Upper lobe of left lung (tissue), 6 donors: ENCODE results near the gene STING1. TPM values are rescaled to one million over a fixed set of nuclear protein-coding genes. Genes with fewer than 3 reads are reported as not detected.

Experiments used
- ATAC-seq, 2 donors: fragments of 200-7000 bp; cut with Tn5 transposase; one replicate each; pipeline ENCODE4 v1.9.1; 2022; ENCODE audit warnings: mild to moderate bottlenecking in 2 of 2, moderate library complexity in 2 of 2; ENCODE audit not compliant: low FRiP score in 2 of 2
- DNase-seq, 2 donors: peaks; one replicate each; pipeline ENCODE4 v3.0.0-alpha.2; 2019 to 2020
- H3K27ac ChIP-seq, 4 donors: fragments of 200-600 bp; sonication (generic); one replicate each; pipeline ENCODE4 v1.5.1; 2016 to 2019
- H3K27me3 ChIP-seq, 4 donors: fragments of 200-600 bp; sonication (generic); one replicate each; pipeline ENCODE4 v1.5.1; 2017 to 2019
- H3K36me3 ChIP-seq, 4 donors: fragments of 200-600 bp; sonication (generic); one replicate each; pipeline ENCODE4 v1.5.1; 2016 to 2019
- H3K4me1 ChIP-seq, 4 donors: fragments of 200-600 bp; sonication (generic); one replicate each; pipeline ENCODE4 v1.5.1; 2018 to 2019
- H3K4me3 ChIP-seq, 4 donors: fragments of 200-600 bp; sonication (generic); one replicate each; pipeline ENCODE4 v1.5.1; 2017 to 2019; ENCODE audit warnings: mild to moderate bottlenecking in 2 of 4, moderate library complexity in 1 of 4
- H3K9me3 ChIP-seq, 4 donors: fragments of 200-600 bp; sonication (generic); one replicate each; pipeline ENCODE4 v1.5.1; 2018 to 2019
- CTCF ChIP-seq, 6 experiments: fragments of 450-650 bp in 4 of 6; fragments of 200-600 bp in 2 of 6; sonication (generic) in 2 of 6; IDR thresholded peaks; one replicate each; pipeline ENCODE4 v1.5.1; 2016 to 2019; ENCODE audit warnings: antibody characterized with exemption in 6 of 6
- EP300 ChIP-seq, 4 donors: sonication (generic); formaldehyde crosslinking; IDR thresholded peaks; one replicate each; pipeline ENCODE4 v1.5.1; 2017; ENCODE audit warnings: antibody characterized with exemption in 4 of 4, control low read depth in 2 of 4
- POLR2A ChIP-seq, 4 donors: fragments of 450-650 bp; IDR thresholded peaks; one replicate each; pipeline ENCODE4 v1.5.1; 2016 to 2017; ENCODE audit warnings: antibody characterized with exemption in 4 of 4, mild to moderate bottlenecking in 2 of 4
- POLR2AphosphoS5 ChIP-seq, 2 donors: sonication (generic); formaldehyde crosslinking; IDR thresholded peaks; one replicate each; pipeline ENCODE4 v1.5.1; 2017; ENCODE audit warnings: antibody characterized with exemption in 2 of 2
- WGBS, 2 donors: methylation state at CpG; one replicate each; pipeline ENCODE4 v1.1.5; 2017 to 2018; 5-methylcytosine and 5-hydroxymethylcytosine counted together
- total RNA-seq, 6 donors: library from RNA; depleted of rRNA in 4 of 6; stranded (reverse); fragments of >200 nt in 4 of 6; gene quantifications; one replicate each; pipeline versions ENCODE4 v1.1.0 to v1.2.1, GENCODE V29; 2016 to 2021
- donor health status: DM: no; HTN: no; CAD: no; lungs with moderate emphysema.
- donor health status: DM: no; HTN: yes; CAD: no; lungs with severe emphysema.

The STING1 gene
- total RNA-seq, 6 donors from 2014 or later = 70.3 to 141 (median 107) TPM

DNA sequence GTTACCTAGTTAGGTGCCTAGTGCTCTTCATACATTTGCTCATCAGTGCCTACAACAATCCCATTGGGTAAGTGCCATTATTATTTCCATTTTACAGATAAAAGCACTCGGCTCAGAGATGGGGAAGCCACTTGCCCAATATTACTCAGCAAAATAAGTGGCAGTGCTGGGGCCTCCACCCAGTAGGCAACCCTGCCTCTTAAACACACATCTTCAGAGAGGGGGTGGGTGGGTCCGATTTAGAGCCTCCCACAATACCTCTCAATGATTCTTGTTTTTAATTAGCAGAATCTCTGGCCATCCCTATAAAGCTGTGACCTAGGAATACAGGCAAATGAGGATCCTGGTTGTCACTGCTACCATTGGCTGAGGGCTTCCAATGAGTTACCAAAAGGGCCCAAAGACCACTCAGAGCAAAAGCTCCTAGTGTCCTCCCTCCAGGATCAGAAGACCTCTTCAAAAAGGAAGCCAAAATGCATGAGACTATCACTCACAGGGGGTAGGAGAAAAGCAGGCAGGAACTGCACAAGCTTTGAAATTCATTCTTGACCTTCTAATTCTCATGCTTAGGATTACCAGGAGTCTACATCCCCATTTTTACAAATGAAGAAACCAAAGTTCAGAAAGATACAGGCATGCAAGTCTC, 42.5 kb upstream of the STING1 start:
- H3K9me3 ChIP-seq = no peaks in the 10 kb centered on the region
- H3K4me1 ChIP-seq = no peaks in the 10 kb centered on the region
- no peak overlapping the region for H3K4me3 ChIP-seq
- WGBS, 2 donors = 53 to 69% methylated on average over 2 of the region's 2 CpGs
- H3K36me3 ChIP-seq = no peaks in the 10 kb centered on the region
- no peak for DNase-seq
- no peaks in the 10 kb centered on the region for H3K27me3 ChIP-seq
- H3K27ac ChIP-seq = no peak overlapping the region
- no peak for ATAC-seq
- no peak for TF ChIP-seq POLR2A (IDR thresholded peaks at IDR 0.05)
- no peak for TF ChIP-seq CTCF (IDR thresholded peaks at IDR 0.05)
- TF ChIP-seq EP300 (IDR thresholded peaks at IDR 0.05) = no peak
- no peak for TF ChIP-seq POLR2AphosphoS5 (IDR thresholded peaks at IDR 0.05)

DNA sequence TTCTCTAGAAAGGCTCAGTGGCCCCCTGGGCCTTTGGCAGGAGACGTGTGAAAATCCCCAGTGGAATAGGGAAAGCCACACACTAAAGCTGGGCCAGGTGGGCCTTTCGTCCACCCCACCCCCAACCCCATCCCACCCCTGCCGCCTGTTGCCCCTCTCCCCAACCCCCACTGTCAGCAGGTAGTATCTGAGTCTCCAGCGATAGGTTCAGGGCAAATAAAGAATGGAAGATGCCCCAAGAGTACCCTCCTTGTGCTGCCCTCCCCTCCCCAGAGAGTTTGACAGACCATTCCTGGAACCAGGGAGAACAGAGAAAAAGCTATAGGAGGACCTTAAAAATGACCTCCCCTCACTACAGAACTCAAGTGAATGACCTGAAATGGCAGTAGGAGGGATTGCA, 41.9 kb upstream of the STING1 start:
- Histone ChIP-seq H3K4me3 (no peak overlapping the region), H3K27ac (no peak overlapping the region), H3K36me3 (no peaks in the 10 kb centered on the region), H3K9me3 (no peaks in the 10 kb centered on the region), H3K27me3 (no peaks in the 10 kb centered on the region), H3K4me1 (no peaks in the 10 kb centered on the region)
- TF ChIP-seq POLR2A (IDR thresholded peaks at IDR 0.05) (no peak), CTCF (IDR thresholded peaks at IDR 0.05) (no peak), POLR2AphosphoS5 (IDR thresholded peaks at IDR 0.05) (no peak)
- ATAC-seq (no peak), DNase-seq (no peak)
- 96 to 97% methylated on average over 3 to 4 of the region's 4 CpGs for WGBS, 2 donors

GRCh38 chr5:139523635-139524445, 41.3 kb upstream of the STING1 start:
- no peaks in the 10 kb centered on the region for H3K4me1 ChIP-seq
- no peaks in the 10 kb centered on the region for H3K27me3 ChIP-seq
- ATAC-seq = no peak
- no peak for TF ChIP-seq POLR2A (IDR thresholded peaks at IDR 0.05)
- TF ChIP-seq CTCF (IDR thresholded peaks at IDR 0.05) = no peak
- TF ChIP-seq EP300 (IDR thresholded peaks at IDR 0.05) = no peak
- TF ChIP-seq POLR2AphosphoS5 (IDR thresholded peaks at IDR 0.05) = no peak
- H3K9me3 ChIP-seq = no peaks in the 10 kb centered on the region
- 82 to 83% methylated on average over 8 to 10 of the region's 10 CpGs for WGBS, 2 donors
- DNase-seq = no peak
- no peak overlapping the region for H3K27ac ChIP-seq
- no peaks in the 10 kb centered on the region for H3K36me3 ChIP-seq
- no peak overlapping the region for H3K4me3 ChIP-seq

DNA sequence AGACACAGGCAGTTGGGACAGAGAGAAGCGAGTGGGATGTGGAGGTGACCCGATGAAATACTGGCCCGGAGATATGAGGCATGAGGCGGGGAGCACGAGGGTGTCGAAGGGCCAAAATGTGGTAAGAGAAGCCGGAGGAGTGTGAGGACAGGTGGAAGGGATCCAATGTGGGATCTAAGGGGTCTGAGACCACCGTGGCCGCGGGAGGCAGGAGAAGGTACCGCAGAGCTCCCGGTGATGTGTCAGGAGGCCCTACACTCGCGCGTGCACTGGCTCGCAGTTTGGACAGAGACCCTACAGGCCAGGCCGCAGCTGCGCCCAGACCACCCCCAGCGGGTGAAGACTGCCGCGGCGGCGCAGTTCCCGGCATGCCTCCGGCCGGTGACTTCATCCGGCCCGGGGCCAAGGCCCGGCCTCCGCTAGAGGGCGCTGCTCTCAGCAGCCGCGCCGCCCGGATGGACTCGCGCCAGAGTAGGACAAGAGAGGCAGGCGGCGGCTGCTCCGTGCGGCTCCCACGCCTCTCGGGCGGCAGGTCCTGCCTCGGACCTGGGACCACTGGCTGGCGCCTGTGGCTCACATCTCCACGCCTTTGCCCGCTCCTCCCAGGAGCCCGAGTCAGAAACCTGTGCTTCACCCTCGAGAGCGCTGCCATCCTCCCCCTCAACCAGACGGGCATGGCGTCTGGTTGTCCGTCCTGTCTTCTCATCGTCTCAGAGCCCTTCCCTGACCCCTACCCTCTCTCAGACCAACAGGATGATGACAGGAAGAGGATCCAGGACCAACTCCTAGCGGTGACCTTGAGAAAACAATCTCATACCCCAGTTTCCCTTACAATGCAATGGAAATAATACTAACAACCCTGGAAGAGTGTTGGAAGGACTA, 35.4 kb upstream of the STING1 start:
- Histone ChIP-seq H3K27me3 (no peaks in the 10 kb centered on the region), H3K4me1 (peaks cover 3 to 9% (median 5%) of the 10 kb centered on the region in 4 donors), H3K36me3 (no peaks in the 10 kb centered on the region), H3K27ac (peak overlapping the region; percentile 69 to 95 (median 88)), H3K9me3 (no peaks in the 10 kb centered on the region), H3K4me3 (peak overlapping the region; percentile 45 to 59 (median 50))
- DNase-seq (peak; percentile 94 to 99), ATAC-seq (peak; percentile 96 to 97)
- peak in 2 of 4 donors; percentile 13 to 79 for TF ChIP-seq EP300 (IDR thresholded peaks at IDR 0.05)
- TF ChIP-seq POLR2AphosphoS5 (IDR thresholded peaks at IDR 0.05) = peak; percentile 74 to 84
- TF ChIP-seq CTCF (IDR thresholded peaks at IDR 0.05) = peak; percentile 96 to 99 (median 99)
- TF ChIP-seq POLR2A (IDR thresholded peaks at IDR 0.05) = peak in 2 of 4 donors; percentile 53 to 75
- 6 to 8% methylated on average over 34 to 43 of the region's 56 CpGs for WGBS, 2 donors
